MCF 10A (cell line): ENCODE results near the gene NXPE4. TPM values are rescaled to one million over a fixed set of nuclear protein-coding genes. Genes with fewer than 3 reads are reported as not detected.

Source experiments
- BruUV-seq: library from RNA; stranded (reverse); fragments of 400-500 nt; replicated peaks from 2 replicates; lab custom pipeline; 2021; lab: Mats Ljungman, UMichigan
- CTCF ChIA-PET: fragments of 300-600 bp; sonication (Branson Sonifier 250); formaldehyde crosslinking; extraction: SDS; loops from one replicate; lab custom pipeline; 2021; ENCODE audit warnings: antibody characterized with exemption, inconsistent platforms; lab: Yijun Ruan, JAX
- POLR2A ChIA-PET: fragments of 300-600, 350-650 bp; sonication (Branson Sonifier 250); formaldehyde crosslinking; extraction: SDS; loops from one replicate; lab custom pipeline; 2020; ENCODE audit warnings: antibody characterized with exemption, inconsistent platforms; lab: Yijun Ruan, JAX
- DNase-seq: peaks from one replicate; pipeline ENCODE4 v3.0.0-alpha.2; 2018; ENCODE audit not compliant: unreplicated experiment
- H3K27ac Mint-ChIP-seq: one replicate; pipeline ENCODE4 v1.8.0; 2022; ENCODE audit warnings: mild to moderate bottlenecking, low read depth, mixed read lengths; ENCODE audit not compliant: unreplicated experiment
- H3K27me3 Mint-ChIP-seq: one replicate; pipeline ENCODE4 v1.8.0; 2022; ENCODE audit warnings: mixed read lengths; ENCODE audit not compliant: insufficient read depth, unreplicated experiment
- H3K36me3 Mint-ChIP-seq: one replicate; pipeline ENCODE4 v1.8.0; 2022; ENCODE audit warnings: mild to moderate bottlenecking, moderate library complexity, mixed read lengths; ENCODE audit not compliant: insufficient read depth, unreplicated experiment
- H3K4me1 Mint-ChIP-seq: one replicate; pipeline ENCODE4 v1.8.0; 2022; ENCODE audit warnings: mixed read lengths; ENCODE audit not compliant: insufficient read depth, unreplicated experiment
- H3K4me3 Mint-ChIP-seq: one replicate; pipeline ENCODE4 v1.8.0; 2022; ENCODE audit warnings: mild to moderate bottlenecking, moderate library complexity, mixed read lengths; ENCODE audit not compliant: unreplicated experiment
- H3K9me3 Mint-ChIP-seq: one replicate; pipeline ENCODE4 v1.8.0; 2022; ENCODE audit warnings: mixed read lengths; ENCODE audit not compliant: unreplicated experiment
- intact Hi-C: fragments of 100-400 bp; cut with micrococcal nuclease; formaldehyde crosslinking; loops from 2 replicates; pipeline ENCODE4 v1.14.1; 2022
- total RNA-seq: library from RNA; stranded (reverse); gene quantifications from 2 replicates; pipeline ENCODE4 v1.2.3, GENCODE V29; 2022
- TF ChIP-seq, protein P1 (sequence below): fragments of 200-600 bp; IDR thresholded peaks from one replicate; pipeline ENCODE4 v1.8.0; 2022; ENCODE audit warnings: antibody characterized with exemption, mild to moderate bottlenecking; ENCODE audit not compliant: unreplicated experiment

Gene NXPE4
- total RNA-seq, 1 experiment from 2014 or later: not detected

DNA sequence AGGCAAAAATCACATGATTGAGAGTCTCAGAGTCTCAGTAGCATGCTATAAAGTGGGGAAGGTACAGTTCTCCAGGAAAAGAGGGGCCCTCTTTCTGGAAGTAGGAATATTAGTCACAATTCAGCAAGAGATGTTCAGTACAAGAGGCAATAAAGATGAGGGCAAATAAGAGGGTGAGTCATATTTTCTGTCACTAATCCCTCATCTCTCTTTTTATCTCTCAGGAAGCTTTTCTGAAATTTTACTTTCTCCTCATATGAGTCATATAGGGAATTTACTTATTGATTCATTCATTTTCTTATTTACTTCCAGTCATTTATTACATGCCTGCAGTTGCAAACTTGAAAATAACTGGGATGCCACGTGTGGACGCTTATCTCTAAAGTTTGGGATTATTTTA lies 32.5 kb downstream of the NXPE4 start:
- TF ChIP-seq, protein P1, sequence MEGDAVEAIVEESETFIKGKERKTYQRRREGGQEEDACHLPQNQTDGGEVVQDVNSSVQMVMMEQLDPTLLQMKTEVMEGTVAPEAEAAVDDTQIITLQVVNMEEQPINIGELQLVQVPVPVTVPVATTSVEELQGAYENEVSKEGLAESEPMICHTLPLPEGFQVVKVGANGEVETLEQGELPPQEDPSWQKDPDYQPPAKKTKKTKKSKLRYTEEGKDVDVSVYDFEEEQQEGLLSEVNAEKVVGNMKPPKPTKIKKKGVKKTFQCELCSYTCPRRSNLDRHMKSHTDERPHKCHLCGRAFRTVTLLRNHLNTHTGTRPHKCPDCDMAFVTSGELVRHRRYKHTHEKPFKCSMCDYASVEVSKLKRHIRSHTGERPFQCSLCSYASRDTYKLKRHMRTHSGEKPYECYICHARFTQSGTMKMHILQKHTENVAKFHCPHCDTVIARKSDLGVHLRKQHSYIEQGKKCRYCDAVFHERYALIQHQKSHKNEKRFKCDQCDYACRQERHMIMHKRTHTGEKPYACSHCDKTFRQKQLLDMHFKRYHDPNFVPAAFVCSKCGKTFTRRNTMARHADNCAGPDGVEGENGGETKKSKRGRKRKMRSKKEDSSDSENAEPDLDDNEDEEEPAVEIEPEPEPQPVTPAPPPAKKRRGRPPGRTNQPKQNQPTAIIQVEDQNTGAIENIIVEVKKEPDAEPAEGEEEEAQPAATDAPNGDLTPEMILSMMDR: no peak
- CTCF ChIA-PET: interaction anchor here (0.6 to 0.7 kb wide), 2 partner anchors 35 to 229 kb away, joined by 3 read pairs; no protein-coding TSS in a partner anchor
- POLR2A ChIA-PET: no interaction called here
- Mint-ChIP-seq H3K4me1 (no peaks in the 10 kb centered on the region), H3K36me3 (no peaks in the 10 kb centered on the region), H3K27me3 (no peaks in the 10 kb centered on the region), H3K9me3 (no peaks in the 10 kb centered on the region), H3K27ac (no peak overlapping the region), H3K4me3 (no peak overlapping the region)
- DNase-seq: peak; percentile 19
- no TSS peak for BruUV-seq
- intact Hi-C loops: no loop called here

DNA sequence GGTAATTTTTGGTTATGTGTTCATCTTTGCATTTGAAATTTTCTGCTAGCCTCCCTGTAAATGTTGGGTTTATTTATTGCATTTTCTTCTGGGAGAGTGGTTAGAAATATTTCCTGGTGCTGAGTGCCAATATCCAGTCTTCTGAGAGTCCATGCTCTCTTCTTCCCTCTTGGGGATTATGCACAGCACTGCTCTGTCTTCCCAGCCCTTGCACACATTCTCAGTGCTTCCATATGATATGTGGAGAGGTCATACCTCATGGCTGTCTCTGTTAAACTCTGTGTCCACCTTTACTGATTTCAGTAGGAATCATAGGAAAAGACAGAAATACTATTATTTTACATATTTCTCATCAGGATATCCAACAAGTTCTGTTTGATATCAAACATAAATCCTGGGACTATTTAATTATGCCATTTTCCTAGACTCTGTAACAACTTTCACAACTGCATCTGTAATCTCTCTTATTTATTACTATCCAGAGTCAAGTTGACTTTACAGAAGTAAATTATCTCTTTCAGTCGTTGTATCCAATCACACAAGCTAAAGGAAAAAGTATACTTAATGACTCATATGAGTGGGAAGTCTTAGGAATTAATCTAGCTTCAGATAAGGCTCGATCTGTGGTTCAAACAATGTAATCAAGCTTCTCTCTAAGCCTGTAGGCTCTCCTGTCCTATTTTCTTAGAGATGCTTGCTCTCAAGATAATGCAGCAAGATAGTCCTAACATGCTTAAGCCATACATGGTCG lies 33.2 kb downstream of the NXPE4 start:
- POLR2A ChIA-PET: no interaction called here
- CTCF ChIA-PET: interaction anchor here (0.6 to 0.7 kb wide), 2 partner anchors 34 to 228 kb away, joined by 3 read pairs; no protein-coding TSS in a partner anchor
- Mint-ChIP-seq H3K27me3 (no peaks in the 10 kb centered on the region), H3K4me1 (no peaks in the 10 kb centered on the region), H3K4me3 (no peak overlapping the region), H3K27ac (no peak overlapping the region), H3K36me3 (no peaks in the 10 kb centered on the region), H3K9me3 (no peaks in the 10 kb centered on the region)
- BruUV-seq: no TSS peak
- no peak for DNase-seq
- intact Hi-C loops: no loop called here
- TF ChIP-seq, protein P1: no peak

GRCh38 chr11:114559425-114560310 lies 35.9 kb downstream of the NXPE4 start, which contains the start of gene NXPE1:
TSS of gene NXPE1 (minus strand) at chr11:114559881. CDS start at chr11:114551201, 8,680 bp downstream.
- TF ChIP-seq, protein P1: no peak
- Mint-ChIP-seq H3K4me1 (no peaks in the 10 kb centered on the region), H3K4me3 (no peak within 1 kb of the TSS), H3K27ac (no peak within 1 kb of the TSS), H3K27me3 (no peaks in the 10 kb centered on the region), H3K36me3 (no peaks in the 10 kb centered on the region), H3K9me3 (no peaks in the 10 kb centered on the region)
- no TSS peak for BruUV-seq
- DNase-seq: no peak
- intact Hi-C loops: no loop called here
- CTCF ChIA-PET: interaction anchor here (0.6 to 1.1 kb wide), 2 partner anchors 20 to 212 kb away, joined by 3 to 4 read pairs; no protein-coding TSS in a partner anchor
- POLR2A ChIA-PET: no interaction called here

DNA sequence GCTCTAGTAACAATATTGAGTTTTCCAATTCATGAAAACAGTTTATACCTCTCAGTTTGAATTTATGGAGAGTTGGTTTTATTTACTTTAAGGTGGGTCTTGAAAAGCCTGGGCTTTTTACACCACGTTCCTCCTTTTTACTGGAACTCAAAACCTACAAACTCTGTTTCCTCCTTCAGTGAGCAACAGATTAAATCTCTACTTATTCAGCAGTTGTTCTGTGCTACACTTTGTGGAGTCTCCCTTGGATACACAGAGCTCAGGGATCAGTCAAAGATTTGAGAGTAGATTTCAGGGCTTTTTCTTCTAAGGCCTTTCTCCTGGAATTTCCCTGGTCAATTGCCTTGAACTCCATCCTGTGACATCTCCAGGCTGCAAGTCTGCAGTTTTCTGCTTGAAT lies 39.5 kb downstream of the NXPE4 start:
- intact Hi-C loops: no loop called here
- no peak overlapping the region for H3K27ac Mint-ChIP-seq

More for the DNA sequence above, 39.5 kb downstream of the NXPE4 start:
- H3K4me1 Mint-ChIP-seq: no peaks in the 10 kb centered on the region
- H3K9me3 Mint-ChIP-seq: no peaks in the 10 kb centered on the region
- ChIA-PET CTCF (interaction anchor here (0.7 kb wide), 1 partner anchor 172 kb away, joined by 3 read pairs; no protein-coding TSS in a partner anchor), POLR2A (no interaction called here)
- no peak for DNase-seq
- no peaks in the 10 kb centered on the region for H3K27me3 Mint-ChIP-seq
- no TSS peak for BruUV-seq
- TF ChIP-seq, protein P1: no peak
- H3K4me3 Mint-ChIP-seq: no peak overlapping the region
- H3K36me3 Mint-ChIP-seq: no peaks in the 10 kb centered on the region
